ENCODE measurements around the gene PRPF19.
A peak's percentile ranks its signal among the peaks of the same experiment; 100 is the strongest.
"Not testable (repeated sequence)": the region's sequence is repeated elsewhere in the genome, so short reads cannot be mapped to it uniquely, and the experiment has no call there.

The PRPF19 gene

DNA sequence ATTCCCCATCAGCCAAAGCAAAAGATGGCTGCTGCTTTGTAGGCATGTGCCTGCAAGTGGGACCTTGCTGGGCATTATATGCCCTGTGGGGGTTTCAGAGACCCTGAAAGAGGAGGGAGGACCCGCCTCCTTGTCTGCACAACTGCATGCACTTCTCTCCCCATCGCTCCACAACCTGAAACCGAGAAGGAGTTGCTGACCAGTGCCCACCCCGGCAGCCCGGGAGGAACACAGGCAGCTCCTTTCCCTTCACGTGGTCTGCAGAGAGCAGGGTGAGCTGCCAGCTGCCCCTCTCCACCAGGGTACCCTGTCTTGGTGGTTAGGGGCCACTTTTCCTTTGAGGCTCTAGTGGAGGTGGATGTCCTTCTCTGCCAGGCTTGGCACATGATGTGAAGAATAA lies 16.5 kb upstream of the PRPF19 start:
- DNase-seq: no peak

DNA sequence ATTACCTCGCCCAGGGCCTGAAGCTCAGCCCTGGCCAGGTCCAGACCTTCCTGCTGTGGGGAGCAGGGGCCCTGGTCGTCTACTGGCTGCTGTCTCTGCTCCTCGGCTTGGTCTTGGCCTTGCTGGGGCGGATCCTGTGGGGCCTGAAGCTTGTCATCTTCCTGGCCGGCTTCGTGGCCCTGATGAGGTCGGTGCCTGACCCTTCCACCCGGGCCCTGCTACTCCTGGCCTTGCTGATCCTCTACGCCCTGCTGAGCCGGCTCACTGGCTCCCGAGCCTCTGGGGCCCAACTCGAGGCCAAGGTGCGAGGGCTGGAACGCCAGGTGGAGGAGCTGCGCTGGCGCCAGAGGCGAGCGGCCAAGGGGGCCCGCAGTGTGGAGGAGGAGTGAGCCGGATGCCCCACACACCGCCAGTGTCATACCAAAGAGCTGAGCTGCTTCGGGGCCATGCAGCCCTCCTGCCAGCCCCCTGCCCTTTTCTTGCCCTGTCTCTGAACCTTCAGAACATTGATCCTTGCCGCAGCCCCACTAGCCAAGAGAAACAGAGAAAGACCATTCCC lies 15.5 kb upstream of the PRPF19 start:
- DNase-seq: no peak

GRCh38 chr11:60921259-60921658 lies 14.9 kb upstream of the PRPF19 start:
- no peak for DNase-seq

DNA sequence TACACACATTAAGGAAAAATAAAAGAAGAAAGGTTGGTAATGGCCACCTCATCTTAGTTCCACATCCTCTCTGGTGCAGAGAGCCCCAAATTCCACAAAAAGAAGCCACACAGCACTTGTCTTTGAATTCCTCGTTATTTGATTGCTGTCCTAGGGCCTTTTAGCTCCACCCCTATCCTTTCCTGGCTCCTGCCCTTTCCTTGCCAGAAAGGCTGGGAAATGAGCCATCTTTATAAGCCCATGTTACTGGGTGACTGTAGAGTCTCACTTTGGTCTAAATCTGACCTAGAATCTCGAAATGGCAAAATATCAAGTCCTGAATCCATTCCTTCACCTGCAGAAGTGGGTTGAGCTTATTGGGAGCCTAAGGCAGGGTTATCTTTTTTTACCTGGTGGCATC lies 13.6 kb upstream of the PRPF19 start:
- no peak for DNase-seq

- DNase-seq: no peak
Measured at GRCh38 chr11:60919320-60919719, 12.9 kb upstream of the PRPF19 start.

- DNase-seq: peak; percentile 38
Measured at GRCh38 chr11:60918939-60919265, 12.5 kb upstream of the PRPF19 start.

- no peak for DNase-seq
Measured at GRCh38 chr11:60918251-60918938, 12.0 kb upstream of the PRPF19 start.

DNA sequence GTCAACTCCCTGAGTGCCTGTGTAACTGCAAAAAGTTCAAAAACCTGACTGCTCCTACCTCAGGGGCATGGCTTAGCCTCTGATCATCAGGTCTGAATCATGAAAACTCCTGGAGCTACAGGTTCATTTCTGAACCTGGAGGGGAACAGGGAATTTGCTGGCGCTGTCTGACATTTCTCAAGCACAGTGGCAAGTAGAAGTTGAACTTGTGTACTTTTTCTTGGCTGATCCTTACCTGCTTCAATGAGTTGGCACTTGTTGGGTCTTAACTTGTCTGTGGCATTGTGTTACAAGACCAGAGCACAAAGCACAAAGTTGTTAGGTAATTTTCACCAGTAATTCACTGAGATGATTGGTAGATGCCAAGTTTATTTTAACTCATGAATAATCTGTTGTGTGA lies 10.9 kb upstream of the PRPF19 start:
- no peak for DNase-seq

- no peak for DNase-seq
Measured at GRCh38 chr11:60916669-60917206, 10.4 kb upstream of the PRPF19 start.

GRCh38 chr11:60915248-60915914 lies 9.0 kb upstream of the PRPF19 start:
- peak; percentile 47 for DNase-seq

DNA sequence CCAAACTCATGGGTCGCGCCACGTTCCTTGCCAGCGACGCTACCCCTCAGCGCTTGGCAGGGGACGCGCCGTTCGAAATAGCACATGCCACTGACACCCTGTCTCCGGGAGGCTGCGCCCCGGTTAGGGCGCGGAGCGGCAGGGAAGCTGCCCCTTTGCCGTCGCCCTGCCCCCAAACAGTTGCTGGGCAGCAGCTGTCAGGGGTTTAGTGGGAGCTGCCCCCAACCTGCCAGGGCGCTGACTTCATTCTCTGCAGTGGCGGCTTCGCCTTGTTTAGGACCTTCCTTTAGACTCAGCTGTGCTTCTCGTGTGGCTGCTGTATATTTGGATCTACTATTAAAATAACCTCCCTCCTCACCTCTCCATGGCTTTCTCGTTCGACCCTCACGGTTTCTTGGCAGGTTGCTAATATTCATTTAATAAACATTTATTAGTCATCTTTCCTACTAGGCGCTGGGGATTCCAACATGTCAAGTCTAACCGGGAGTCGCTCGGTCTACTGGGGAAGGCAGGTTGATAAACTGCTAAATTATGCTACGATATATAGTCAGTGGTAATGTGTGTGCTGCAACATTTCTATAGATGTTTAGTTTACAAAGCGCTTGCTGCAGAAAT lies 8.4 kb upstream of the PRPF19 start:
- peak; percentile 19 for DNase-seq

GRCh38 chr11:60913793-60914632 lies 7.6 kb upstream of the PRPF19 start, which contains the start of gene TMEM109:
TSS of gene TMEM109 (plus strand) at chr11:60914158. CDS start at chr11:60919694, 5,536 bp downstream.
- DNase-seq: peak; percentile 91

GRCh38 chr11:60912851-60913528 lies 6.6 kb upstream of the PRPF19 start:
- DNase-seq: no peak

DNA sequence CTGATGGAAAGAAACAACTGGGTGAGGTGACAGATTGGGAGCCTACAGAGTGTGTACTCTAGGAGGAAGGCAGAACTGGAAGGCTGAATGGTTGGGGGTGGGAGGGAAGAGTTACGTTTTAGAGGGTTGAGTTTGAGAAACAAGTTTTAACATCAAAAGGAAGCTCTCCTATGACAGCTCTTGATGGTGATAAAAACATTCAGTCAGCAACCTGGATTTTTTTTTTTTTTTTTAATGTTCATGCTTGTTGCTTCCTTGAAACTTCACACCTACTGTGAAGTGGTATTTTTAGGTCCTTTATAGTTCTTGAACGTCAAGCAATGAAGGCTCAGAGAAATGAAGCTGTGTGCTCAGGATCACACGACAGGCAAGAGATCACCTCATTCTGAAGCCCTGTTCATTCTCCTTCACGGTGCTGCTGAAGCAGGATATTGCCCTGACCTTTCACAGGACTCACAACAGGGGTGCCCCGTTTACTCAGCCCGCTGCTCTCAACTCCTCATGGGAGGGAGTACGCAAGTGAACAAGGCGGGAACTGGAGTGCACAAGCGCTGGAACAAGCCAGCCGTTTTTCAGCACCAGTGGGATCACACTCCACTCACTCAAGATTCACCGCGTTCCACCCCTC lies 6.0 kb upstream of the PRPF19 start:
- no peak for DNase-seq

GRCh38 chr11:60910711-60911380 lies 4.5 kb upstream of the PRPF19 start:
- DNase-seq: no peak

DNA sequence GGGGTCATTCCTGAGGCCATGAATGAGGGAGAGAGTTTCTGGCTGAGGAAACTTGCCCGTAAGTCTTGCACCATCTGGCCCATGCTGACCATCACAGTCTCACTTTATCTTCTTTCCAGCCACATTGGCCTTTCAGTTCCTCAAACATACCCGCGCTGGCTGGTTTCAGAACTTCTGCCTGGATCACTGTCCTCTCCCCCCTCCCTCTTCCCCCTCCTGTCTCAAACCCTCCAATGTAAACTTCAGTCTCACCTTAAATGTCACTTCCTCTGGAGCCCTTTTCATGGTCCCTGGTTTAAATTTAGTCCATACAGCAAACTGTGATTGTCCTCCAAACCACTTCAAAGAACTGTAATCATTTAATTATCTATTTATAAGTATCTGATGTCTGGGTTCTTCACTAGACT lies 3.9 kb upstream of the PRPF19 start:
- no peak for DNase-seq

- DNase-seq: not testable (repeated sequence)
Measured at GRCh38 chr11:60909680-60910280, 3.4 kb upstream of the PRPF19 start.

DNA sequence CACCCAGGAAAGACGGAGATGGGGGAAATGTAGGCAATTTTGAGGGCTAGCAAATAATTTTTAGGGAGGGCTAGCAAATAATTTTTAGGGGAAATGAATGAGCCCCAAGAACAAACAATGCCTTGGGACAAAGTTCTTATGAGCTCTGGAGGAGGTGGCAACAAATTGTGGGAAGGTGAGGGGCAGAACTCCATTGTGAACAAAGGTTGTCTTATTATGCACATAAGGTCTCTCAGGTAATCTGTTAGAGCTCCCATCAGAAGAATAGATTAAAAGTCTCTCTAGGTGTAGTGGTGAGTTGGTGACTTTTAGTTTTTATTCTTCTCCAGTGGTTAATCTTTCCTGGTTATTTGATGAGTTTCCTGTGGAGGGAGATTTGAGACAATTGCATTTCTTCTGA lies 2.4 kb upstream of the PRPF19 start:
- DNase-seq: no peak

GRCh38 chr11:60905551-60906113 lies 753 bp downstream of the PRPF19 start:
- peak; percentile 54 for DNase-seq

DNA sequence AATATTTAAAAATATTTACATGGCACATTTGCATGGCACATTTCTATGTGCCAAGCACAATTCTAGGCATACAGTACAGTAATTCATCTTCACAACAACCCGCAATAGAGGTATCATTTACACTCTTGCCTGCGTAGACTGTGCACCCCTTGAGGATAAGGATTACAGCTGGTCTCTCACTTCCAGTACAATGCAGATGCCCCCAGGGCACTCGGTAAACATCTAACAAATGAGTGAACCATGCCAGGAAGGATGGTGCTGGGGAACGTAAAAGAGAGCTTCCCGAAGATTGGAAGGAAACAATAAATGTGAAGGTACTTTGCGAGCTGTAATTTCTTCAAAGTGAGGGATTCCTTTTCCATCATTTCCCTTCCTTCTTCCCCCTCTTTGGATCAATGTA lies 1.3 kb downstream of the PRPF19 start:
- no peak for DNase-seq

Measured in fibroblast of skin of right quadriceps (primary cell).